ENCODE data around the gene ANAPC13. TPM values are rescaled to one million over a fixed set of nuclear protein-coding genes. Genes with fewer than 3 reads are reported as not detected.

Gene ANAPC13
- total and polyA plus RNA-seq, 5 donors, result 75.6 to 95.8 (median 86.0) TPM

- no peak overlapping the region for H3K4me3 ChIP-seq (ENCODE audit: low read length)
- H3K4me1 ChIP-seq (ENCODE audit: control insufficient read depth, insufficient read depth, low read length), result no peaks in the 10 kb centered on the region
- 79% methylated on average over 3 of the region's 3 CpGs for WGBS
- H3K27ac ChIP-seq (ENCODE audit: low read length), result no peak overlapping the region
- H3K27me3 ChIP-seq (ENCODE audit: control insufficient read depth, insufficient read depth), result no peaks in the 10 kb centered on the region
- no peaks in the 10 kb centered on the region for H3K9me3 ChIP-seq (ENCODE audit: control insufficient read depth, low read length)
- no peak for DNase-seq
- intact Hi-C loops (cut with DNase I), result no loop called here
- no peak for ATAC-seq
These were observed 48.5 kb downstream of the ANAPC13 start for GRCh38 chr3:134437211-134437752.

DNA sequence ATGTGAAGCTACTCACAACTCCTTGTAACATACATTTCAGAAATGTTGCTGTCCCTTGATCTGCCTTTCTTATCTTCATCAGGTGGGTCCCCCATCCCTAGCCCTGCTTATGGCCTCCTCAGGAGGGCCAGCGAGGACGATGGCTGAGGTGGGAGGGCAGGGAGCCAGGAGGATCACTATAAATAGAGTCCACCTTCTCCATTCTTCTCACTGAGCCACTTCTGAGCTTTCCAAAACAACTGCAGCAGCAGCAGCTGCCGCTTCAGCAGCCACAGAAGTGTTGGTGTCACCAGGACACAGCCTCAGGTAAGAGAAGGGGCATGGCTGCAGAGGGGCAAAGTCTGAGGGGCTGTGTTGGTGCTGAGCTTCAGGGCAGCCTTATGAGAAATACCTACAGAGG is 53.5 kb downstream of the ANAPC13 start:
- Histone ChIP-seq H3K4me1 (ENCODE audit: control insufficient read depth, insufficient read depth, low read length) (no peaks in the 10 kb centered on the region), H3K4me3 (ENCODE audit: low read length) (no peak overlapping the region), H3K27ac (ENCODE audit: low read length) (no peak overlapping the region), H3K9me3 (ENCODE audit: control insufficient read depth, low read length) (no peaks in the 10 kb centered on the region), H3K27me3 (ENCODE audit: control insufficient read depth, insufficient read depth) (no peaks in the 10 kb centered on the region)
- 69% methylated on average over 3 of the region's 3 CpGs for WGBS
- intact Hi-C loops (cut with DNase I), result no loop called here
- DNase-seq (no peak), ATAC-seq (no peak)

DNA sequence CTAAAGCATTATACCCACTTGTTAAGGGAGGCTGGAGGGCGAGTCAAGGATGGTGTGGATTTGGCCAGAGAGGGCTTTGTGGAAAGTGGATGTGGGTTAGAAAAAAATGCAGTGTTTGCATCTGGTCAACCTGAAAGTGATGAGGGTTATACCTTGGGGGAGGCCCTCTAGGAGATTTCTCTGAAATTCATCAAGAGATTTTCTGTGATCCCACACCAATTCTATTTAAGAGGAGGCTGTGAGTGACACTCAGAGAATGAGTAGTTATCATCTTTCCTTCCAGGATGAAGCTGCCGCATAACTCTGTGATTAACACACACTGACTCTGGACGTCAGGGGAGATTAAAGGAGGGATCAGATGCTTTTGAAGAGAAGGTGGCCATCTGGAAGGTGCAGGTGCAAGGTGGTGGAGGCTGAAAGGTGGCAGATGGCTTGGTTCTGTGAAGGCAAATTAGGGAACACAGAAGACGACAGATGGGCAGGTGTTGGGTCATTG is 54.8 kb downstream of the ANAPC13 start:
- ATAC-seq, result no peak
- H3K4me3 ChIP-seq (ENCODE audit: low read length), result no peak overlapping the region
- intact Hi-C loops (cut with DNase I), result no loop called here
- DNase-seq, result no peak
- H3K9me3 ChIP-seq (ENCODE audit: control insufficient read depth, low read length), result no peaks in the 10 kb centered on the region
- no peaks in the 10 kb centered on the region for H3K27me3 ChIP-seq (ENCODE audit: control insufficient read depth, insufficient read depth)
- WGBS, result 75% methylated on average over 4 of the region's 4 CpGs
- H3K27ac ChIP-seq (ENCODE audit: low read length), result no peak overlapping the region
- no peaks in the 10 kb centered on the region for H3K4me1 ChIP-seq (ENCODE audit: control insufficient read depth, insufficient read depth, low read length)

DNA sequence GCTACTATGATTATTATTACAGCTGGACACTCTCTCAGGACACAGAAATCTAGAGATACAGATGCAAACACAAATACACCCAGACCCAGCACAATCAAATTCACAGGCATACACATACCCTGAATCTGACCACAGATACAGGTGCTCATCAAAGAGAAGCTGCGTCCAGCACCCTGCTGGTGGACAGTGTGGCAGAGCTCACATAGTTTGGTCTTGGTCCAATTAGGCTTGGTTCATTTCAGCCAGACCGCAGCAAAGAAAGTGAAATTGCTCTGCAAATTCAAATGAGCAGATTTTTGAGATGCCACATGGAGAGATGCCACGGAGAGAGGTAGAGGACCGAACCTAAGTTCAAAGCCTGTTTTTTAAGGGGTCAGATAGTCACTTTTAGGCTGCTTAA is 55.6 kb downstream of the ANAPC13 start:
- 81% methylated on average over 4 of the region's 4 CpGs for WGBS
- no peak for DNase-seq
- no peaks in the 10 kb centered on the region for H3K4me1 ChIP-seq (ENCODE audit: control insufficient read depth, insufficient read depth, low read length)
- no peak overlapping the region for H3K4me3 ChIP-seq (ENCODE audit: low read length)
- H3K9me3 ChIP-seq (ENCODE audit: control insufficient read depth, low read length), result no peaks in the 10 kb centered on the region
- no peaks in the 10 kb centered on the region for H3K27me3 ChIP-seq (ENCODE audit: control insufficient read depth, insufficient read depth)
- no peak overlapping the region for H3K27ac ChIP-seq (ENCODE audit: low read length)
- ATAC-seq, result no peak
- intact Hi-C loops (cut with DNase I), result no loop called here

DNA sequence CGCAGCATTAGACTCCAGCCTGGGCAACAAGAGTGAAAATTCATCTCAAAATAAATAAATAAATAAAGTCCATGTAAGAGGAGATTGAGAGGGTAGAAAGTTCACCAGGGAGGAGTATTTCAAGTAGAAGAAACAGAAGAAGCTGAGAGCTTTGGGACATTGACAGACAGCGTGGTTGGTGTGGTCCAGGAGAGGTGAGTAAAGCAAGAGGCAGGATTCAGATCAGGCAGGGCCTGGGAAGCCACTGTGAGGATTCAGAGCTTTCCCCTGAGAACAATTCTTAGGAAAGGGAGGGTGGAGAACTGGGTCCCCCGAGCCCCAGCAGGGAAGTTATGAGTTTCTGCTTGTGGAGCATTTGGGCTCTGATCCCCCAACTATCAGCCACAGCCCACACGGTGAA is 57.4 kb downstream of the ANAPC13 start:
- Histone ChIP-seq H3K27me3 (ENCODE audit: control insufficient read depth, insufficient read depth) (no peaks in the 10 kb centered on the region), H3K4me3 (ENCODE audit: low read length) (no peak overlapping the region), H3K9me3 (ENCODE audit: control insufficient read depth, low read length) (no peaks in the 10 kb centered on the region), H3K4me1 (ENCODE audit: control insufficient read depth, insufficient read depth, low read length) (no peaks in the 10 kb centered on the region), H3K27ac (ENCODE audit: low read length) (no peak overlapping the region)
- DNase-seq (no peak), ATAC-seq (no peak)
- intact Hi-C loops (cut with DNase I), result no loop called here
- 84% methylated on average over 4 of the region's 4 CpGs for WGBS

Other genes starting within 250 kb of the ANAPC13 start
- gene RYK, start 235.1 kb downstream of the ANAPC13 start, total RNA-seq, result 10 to 100 TPM; 48.3 to 57.3 (median 52.7) TPM
- gene RYK, start 235.1 kb downstream of the ANAPC13 start, polyA plus RNA-seq, result 30.9 TPM
- 10 to 100 TPM; 44.6 to 57.6 (median 47.6) TPM for gene AMOTL2, start 111.5 kb downstream of the ANAPC13 start, total RNA-seq
- gene AMOTL2, start 111.5 kb downstream of the ANAPC13 start, polyA plus RNA-seq, result 22.9 TPM
- 10 to 100 TPM; 31.3 to 41.6 (median 39.4) TPM for gene CEP63, start 72 bp upstream of the ANAPC13 start, total RNA-seq
- 34.6 TPM for gene CEP63, start 72 bp upstream of the ANAPC13 start, polyA plus RNA-seq
- gene KY, start 165.0 kb upstream of the ANAPC13 start, total RNA-seq, result 1 to 10 TPM in 3 of 4 donors, under 1 TPM in 1; 0.81 to 3.6 (median 2.5) TPM
- gene KY, start 165.0 kb upstream of the ANAPC13 start, polyA plus RNA-seq, result 0.81 TPM

Data from right cardiac atrium (tissue), 5 donors.